Hippocampal formation (tissue), 2 donors: ENCODE results near the gene PPP2R3B.

Source experiments
- DNase-seq, 2 donors: peaks; one replicate each; lab custom pipeline; 2025; lab: John Stamatoyannopoulos, UW

Gene PPP2R3B

GRCh38 chrX:370963-371745 lies 15.6 kb downstream of the PPP2R3B start:
- no peak for DNase-seq

- no peak for DNase-seq
Observed at GRCh38 chrX:370244-370962, 16.3 kb downstream of the PPP2R3B start.

GRCh38 chrX:369563-370101 lies 17.1 kb downstream of the PPP2R3B start:
- DNase-seq: no peak

- no peak for DNase-seq
Observed at GRCh38 chrX:368811-369562, 17.7 kb downstream of the PPP2R3B start.

GRCh38 chrX:367866-368265 lies 18.8 kb downstream of the PPP2R3B start:
- DNase-seq: no peak

- DNase-seq: no peak
Observed at GRCh38 chrX:367349-367748, 19.4 kb downstream of the PPP2R3B start.

GRCh38 chrX:363621-364375 lies 22.9 kb downstream of the PPP2R3B start:
- no peak for DNase-seq

GRCh38 chrX:362937-363620 lies 23.6 kb downstream of the PPP2R3B start:
- no peak for DNase-seq

- no peak for DNase-seq
Observed at GRCh38 chrX:362351-362750, 24.4 kb downstream of the PPP2R3B start.

- DNase-seq: no peak
Observed at GRCh38 chrX:361231-362145, 25.2 kb downstream of the PPP2R3B start.

GRCh38 chrX:360496-361150 lies 26.1 kb downstream of the PPP2R3B start:
- DNase-seq: no peak

GRCh38 chrX:358651-359143 lies 28.0 kb downstream of the PPP2R3B start:
- DNase-seq: no peak

- DNase-seq: no peak
Observed at GRCh38 chrX:357693-358471, 28.8 kb downstream of the PPP2R3B start.

- DNase-seq: no peak
Observed at GRCh38 chrX:357035-357692, 29.5 kb downstream of the PPP2R3B start.

GRCh38 chrX:356385-357034 lies 30.2 kb downstream of the PPP2R3B start:
- no peak for DNase-seq

GRCh38 chrX:355329-356050 lies 31.2 kb downstream of the PPP2R3B start:
- DNase-seq: no peak
